ENCODE results near the gene MRTFB. TPM values are rescaled to one million over a fixed set of nuclear protein-coding genes. Genes with fewer than 3 reads are reported as not detected.
A peak's percentile ranks its signal among the peaks of the same experiment; 100 is the strongest.

The MRTFB gene
- total RNA-seq, 1 experiment from 2014 or later, result 90.5 TPM

DNA sequence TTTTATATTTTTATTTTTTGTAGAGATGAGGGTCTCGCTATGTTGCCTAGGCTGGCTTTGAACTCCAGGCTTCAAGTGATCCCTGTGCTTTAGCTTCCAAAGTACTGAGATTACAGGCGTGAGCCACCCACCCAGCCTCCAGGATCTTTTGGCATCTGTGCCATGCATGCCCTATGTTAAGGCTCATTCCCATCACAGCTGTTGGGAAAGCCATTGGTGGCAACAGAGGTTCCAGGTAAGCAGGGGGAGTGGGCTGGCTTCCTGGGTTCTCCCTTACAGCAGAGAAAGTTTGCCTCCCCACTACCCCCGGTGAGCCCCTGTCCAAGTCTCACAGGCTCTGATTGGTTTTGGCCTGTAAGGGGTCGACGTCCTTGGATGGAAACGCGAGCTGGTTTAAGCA, 8.9 kb upstream of the MRTFB start:
- BruUV-seq (replicated peaks), result no TSS peak
- POLR2A ChIA-PET, result interaction anchor here (0.5 kb wide), 1 partner anchor 39 kb away, joined by 5 read pairs; no protein-coding TSS in a partner anchor
- in situ Hi-C loops (cut with HindIII; ENCODE audit: low pct_unique_long_range_greater_than_20kb, low sequenced_read_pairs), result no loop called here

DNA sequence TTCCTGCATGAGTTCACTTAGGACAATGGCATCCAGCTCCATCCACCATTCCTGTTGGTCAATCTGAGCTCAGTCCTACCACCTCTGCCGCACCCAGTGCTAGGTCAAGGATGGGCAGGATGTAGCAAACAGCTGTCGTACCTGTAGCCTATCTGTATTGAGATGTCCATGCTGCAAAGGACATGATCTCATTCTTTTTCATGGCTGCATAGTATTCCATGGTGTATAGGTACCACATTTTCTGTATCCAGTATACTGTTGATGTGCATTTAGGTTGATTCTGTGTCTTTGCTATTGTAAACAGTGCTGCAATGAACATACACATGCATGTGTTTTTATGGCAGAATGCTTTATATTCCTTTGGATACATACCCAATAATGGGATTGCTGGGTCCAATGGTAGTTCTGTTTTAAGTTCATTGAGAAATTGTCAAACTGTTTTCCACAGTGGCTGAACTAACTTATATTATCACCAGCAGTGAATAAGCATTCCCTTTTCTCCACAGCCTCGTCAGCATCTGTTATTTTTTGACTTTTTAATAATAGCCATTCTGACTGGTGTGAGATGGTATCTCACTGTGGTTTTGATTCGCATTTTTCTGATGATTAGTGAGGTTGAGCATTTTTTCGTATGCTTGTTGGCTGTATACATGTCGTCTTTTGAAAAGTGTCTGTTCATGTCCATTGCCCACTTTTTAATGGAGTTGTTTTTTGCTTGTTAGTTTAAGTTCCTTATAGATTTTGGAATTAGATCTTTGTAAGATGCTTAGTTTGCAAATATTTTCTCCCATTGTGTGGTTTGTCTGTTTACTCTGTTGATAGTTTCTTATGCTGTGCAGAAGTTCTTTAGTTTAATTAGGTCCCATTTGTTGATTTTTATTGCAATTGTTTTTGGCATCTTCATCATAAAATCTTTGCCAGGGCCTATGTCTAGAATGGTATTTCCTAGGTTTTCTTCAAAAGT, 7.2 kb upstream of the MRTFB start:
- ChIA-PET POLR2A (no interaction called here), CTCF (no interaction called here)
- in situ Hi-C loops (cut with HindIII; ENCODE audit: low pct_unique_long_range_greater_than_20kb, low sequenced_read_pairs) (no loop called here), intact Hi-C loops (cut with micrococcal nuclease; ENCODE audit: unreplicated experiment) (no loop called here)
- BruUV-seq (replicated peaks), result no TSS peak
- no peak for DNase-seq (ENCODE audit: low read depth, low spot score)
- ATAC-seq, result no peak
- H3K27ac ChIP-seq (ENCODE audit: low read length), result no peak overlapping the region
- H3K27me3 ChIP-seq (ENCODE audit: control insufficient read depth, insufficient read depth, low read length), result no peaks in the 10 kb centered on the region
- H3K9me3 ChIP-seq (ENCODE audit: control insufficient read depth, insufficient read depth, low read depth, low read length), result no peaks in the 10 kb centered on the region
- H3K4me3 ChIP-seq (ENCODE audit: low read depth in 2 of 2, low read length in 2 of 2), result no peak overlapping the region
- H3K36me3 ChIP-seq (ENCODE audit: control insufficient read depth, insufficient read depth, low read length), result no peaks in the 10 kb centered on the region
- TF ChIP-seq, protein P1, sequence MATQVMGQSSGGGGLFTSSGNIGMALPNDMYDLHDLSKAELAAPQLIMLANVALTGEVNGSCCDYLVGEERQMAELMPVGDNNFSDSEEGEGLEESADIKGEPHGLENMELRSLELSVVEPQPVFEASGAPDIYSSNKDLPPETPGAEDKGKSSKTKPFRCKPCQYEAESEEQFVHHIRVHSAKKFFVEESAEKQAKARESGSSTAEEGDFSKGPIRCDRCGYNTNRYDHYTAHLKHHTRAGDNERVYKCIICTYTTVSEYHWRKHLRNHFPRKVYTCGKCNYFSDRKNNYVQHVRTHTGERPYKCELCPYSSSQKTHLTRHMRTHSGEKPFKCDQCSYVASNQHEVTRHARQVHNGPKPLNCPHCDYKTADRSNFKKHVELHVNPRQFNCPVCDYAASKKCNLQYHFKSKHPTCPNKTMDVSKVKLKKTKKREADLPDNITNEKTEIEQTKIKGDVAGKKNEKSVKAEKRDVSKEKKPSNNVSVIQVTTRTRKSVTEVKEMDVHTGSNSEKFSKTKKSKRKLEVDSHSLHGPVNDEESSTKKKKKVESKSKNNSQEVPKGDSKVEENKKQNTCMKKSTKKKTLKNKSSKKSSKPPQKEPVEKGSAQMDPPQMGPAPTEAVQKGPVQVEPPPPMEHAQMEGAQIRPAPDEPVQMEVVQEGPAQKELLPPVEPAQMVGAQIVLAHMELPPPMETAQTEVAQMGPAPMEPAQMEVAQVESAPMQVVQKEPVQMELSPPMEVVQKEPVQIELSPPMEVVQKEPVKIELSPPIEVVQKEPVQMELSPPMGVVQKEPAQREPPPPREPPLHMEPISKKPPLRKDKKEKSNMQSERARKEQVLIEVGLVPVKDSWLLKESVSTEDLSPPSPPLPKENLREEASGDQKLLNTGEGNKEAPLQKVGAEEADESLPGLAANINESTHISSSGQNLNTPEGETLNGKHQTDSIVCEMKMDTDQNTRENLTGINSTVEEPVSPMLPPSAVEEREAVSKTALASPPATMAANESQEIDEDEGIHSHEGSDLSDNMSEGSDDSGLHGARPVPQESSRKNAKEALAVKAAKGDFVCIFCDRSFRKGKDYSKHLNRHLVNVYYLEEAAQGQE (IDR thresholded peaks at IDR 0.05; ENCODE audit: insufficient read depth in 1 of 2, low read depth in 2 of 2, low read length in 1 of 2), result no peak
- H3K4me1 ChIP-seq (ENCODE audit: control insufficient read depth, insufficient read depth, low read length), result no peaks in the 10 kb centered on the region

More for the DNA sequence above, 8.9 kb upstream of the MRTFB start:
- TF ChIP-seq POLR2AphosphoS5 (IDR thresholded peaks at IDR 0.05; ENCODE audit: low read depth, low read length), result no peak
- TF ChIP-seq, protein P2, sequence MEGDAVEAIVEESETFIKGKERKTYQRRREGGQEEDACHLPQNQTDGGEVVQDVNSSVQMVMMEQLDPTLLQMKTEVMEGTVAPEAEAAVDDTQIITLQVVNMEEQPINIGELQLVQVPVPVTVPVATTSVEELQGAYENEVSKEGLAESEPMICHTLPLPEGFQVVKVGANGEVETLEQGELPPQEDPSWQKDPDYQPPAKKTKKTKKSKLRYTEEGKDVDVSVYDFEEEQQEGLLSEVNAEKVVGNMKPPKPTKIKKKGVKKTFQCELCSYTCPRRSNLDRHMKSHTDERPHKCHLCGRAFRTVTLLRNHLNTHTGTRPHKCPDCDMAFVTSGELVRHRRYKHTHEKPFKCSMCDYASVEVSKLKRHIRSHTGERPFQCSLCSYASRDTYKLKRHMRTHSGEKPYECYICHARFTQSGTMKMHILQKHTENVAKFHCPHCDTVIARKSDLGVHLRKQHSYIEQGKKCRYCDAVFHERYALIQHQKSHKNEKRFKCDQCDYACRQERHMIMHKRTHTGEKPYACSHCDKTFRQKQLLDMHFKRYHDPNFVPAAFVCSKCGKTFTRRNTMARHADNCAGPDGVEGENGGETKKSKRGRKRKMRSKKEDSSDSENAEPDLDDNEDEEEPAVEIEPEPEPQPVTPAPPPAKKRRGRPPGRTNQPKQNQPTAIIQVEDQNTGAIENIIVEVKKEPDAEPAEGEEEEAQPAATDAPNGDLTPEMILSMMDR (IDR thresholded peaks at IDR 0.05), result no peak
- TF ChIP-seq SIN3A (IDR thresholded peaks at IDR 0.05; ENCODE audit: borderline replicate concordance, insufficient read depth, low read depth, low read length), result no peak
- no peak for ATAC-seq
- Histone ChIP-seq H3K36me3 (ENCODE audit: control insufficient read depth, insufficient read depth, low read length) (no peaks in the 10 kb centered on the region), H3K27ac (ENCODE audit: low read length) (no peak overlapping the region), H3K4me3 (ENCODE audit: low read depth in 2 of 2, low read length in 2 of 2) (no peak overlapping the region), H3K27me3 (ENCODE audit: control insufficient read depth, insufficient read depth, low read length) (no peaks in the 10 kb centered on the region), H3K4me1 (ENCODE audit: control insufficient read depth, insufficient read depth, low read length) (no peaks in the 10 kb centered on the region), H3K9me3 (ENCODE audit: control insufficient read depth, insufficient read depth, low read depth, low read length) (no peaks in the 10 kb centered on the region)
- intact Hi-C loops (cut with micrococcal nuclease; ENCODE audit: unreplicated experiment), result no loop called here
- DNase-seq (ENCODE audit: low read depth, low spot score), result no peak
- CTCF ChIA-PET, result no interaction called here

DNA sequence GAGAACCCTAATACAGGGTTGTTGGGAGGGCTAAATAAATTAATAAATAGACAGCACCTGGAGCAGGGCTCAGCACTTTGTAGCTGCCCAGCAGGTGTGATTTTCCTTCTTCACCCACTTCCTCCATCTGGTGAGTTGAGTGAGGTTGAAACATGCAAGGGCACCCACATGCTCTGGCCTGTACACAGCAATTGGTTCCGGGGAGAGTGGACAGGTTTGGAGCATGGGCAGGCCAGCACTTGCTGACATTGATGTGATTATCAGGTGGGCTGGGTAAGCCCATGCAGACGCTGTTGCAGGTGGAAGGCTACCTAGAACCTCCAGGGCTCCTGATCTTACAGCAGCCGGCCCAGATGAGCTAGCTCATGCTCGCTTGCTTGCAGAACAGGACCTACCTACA, 1.3 kb upstream of the MRTFB start:
- CTCF ChIA-PET, result interaction anchor here (0.6 to 0.9 kb wide), 2 partner anchors 12 to 21 kb away, joined by 3 to 7 read pairs; no protein-coding TSS in a partner anchor
- no TSS peak for BruUV-seq (replicated peaks)
- POLR2A ChIA-PET, result no interaction called here
- peak overlapping the region; percentile 88; the same call in 1 of the 2 replicates for H3K27ac ChIP-seq (ENCODE audit: low read length)
- H3K4me3 ChIP-seq (ENCODE audit: low read depth in 2 of 2, low read length in 2 of 2), result no peak overlapping the region
- ATAC-seq (no peak), DNase-seq (ENCODE audit: low read depth, low spot score) (no peak)
- intact Hi-C loops (cut with micrococcal nuclease; ENCODE audit: unreplicated experiment) (loop anchor here (5.0 to 10.0 kb wide), 2 partner anchors 115 to 148 kb away; partner anchors contain the start of gene ERCC4), in situ Hi-C loops (cut with HindIII; ENCODE audit: low pct_unique_long_range_greater_than_20kb, low sequenced_read_pairs) (no loop called here)
- no peaks in the 10 kb centered on the region; the same call in 1 of the 2 replicates for H3K36me3 ChIP-seq (ENCODE audit: control insufficient read depth, insufficient read depth, low read length)
- H3K27me3 ChIP-seq (ENCODE audit: control insufficient read depth, insufficient read depth, low read length), result no peaks in the 10 kb centered on the region
- H3K4me1 ChIP-seq (ENCODE audit: control insufficient read depth, insufficient read depth, low read length), result peaks cover 26% of the 10 kb centered on the region
- H3K9me3 ChIP-seq (ENCODE audit: control insufficient read depth, insufficient read depth, low read depth, low read length), result no peaks in the 10 kb centered on the region
- TF ChIP-seq POLR2AphosphoS5 (IDR thresholded peaks at IDR 0.05; ENCODE audit: low read depth, low read length) (no peak), TCF7L2 (IDR thresholded peaks at IDR 0.05; ENCODE audit: low read depth, low read length) (no peak), SIN3A (IDR thresholded peaks at IDR 0.05; ENCODE audit: borderline replicate concordance, insufficient read depth, low read depth, low read length) (no peak)
- TF ChIP-seq, protein P1 (IDR thresholded peaks at IDR 0.05; ENCODE audit: insufficient read depth in 1 of 2, low read depth in 2 of 2, low read length in 1 of 2), result no peak
- TF ChIP-seq, protein P2 (IDR thresholded peaks at IDR 0.05), result no peak
